Measurements from ENCODE around the gene SHLD1.
"Not testable (repeated sequence)": the region's sequence is repeated elsewhere in the genome, so short reads cannot be mapped to it uniquely, and the experiment has no call there.

The SHLD1 gene

DNA sequence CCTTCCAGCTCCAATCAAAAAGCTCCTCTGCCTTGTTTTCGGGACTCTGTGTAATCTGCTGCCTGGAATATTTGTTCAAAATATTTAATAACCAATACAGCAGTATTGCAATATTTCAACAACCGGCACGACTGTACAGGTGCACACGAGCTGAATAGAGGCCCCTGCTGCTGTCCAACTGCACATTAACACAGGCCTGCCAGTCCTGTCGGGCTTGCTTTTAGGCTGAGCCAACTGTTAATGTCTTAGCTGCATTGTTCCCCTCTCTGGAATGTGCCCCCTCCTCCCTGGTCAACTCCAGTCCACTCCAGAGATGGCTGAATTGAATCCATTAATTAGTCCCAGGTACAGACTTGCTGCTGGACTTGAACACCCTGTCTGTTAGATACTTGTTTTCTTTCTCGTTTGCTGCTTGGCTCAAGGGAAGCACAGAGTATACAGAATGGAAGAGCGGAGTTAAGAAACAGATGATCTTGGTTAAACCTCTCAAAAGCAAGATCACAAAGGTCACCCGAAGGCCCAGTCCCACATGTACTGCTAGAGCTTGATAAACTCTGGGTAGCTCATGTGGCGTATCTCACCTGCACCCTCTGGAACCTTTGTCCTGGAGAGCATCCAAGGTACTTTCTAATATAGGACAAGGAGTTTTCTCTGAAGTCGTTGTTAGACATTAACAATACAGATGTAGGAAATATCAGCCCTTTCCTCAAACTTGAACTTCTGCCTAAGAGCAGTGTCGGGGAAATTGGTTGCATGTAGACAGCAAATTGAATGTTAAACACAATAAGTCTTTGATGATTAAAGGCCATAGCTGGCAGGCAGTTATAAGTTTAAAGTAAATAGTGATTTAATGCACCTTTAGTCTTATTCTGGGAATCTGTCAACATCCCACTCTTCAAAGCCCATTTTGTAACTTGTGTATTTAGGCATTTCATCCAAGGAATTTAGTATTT is 31.9 kb downstream of the SHLD1 start:
- DNase-seq, result no peak

DNA sequence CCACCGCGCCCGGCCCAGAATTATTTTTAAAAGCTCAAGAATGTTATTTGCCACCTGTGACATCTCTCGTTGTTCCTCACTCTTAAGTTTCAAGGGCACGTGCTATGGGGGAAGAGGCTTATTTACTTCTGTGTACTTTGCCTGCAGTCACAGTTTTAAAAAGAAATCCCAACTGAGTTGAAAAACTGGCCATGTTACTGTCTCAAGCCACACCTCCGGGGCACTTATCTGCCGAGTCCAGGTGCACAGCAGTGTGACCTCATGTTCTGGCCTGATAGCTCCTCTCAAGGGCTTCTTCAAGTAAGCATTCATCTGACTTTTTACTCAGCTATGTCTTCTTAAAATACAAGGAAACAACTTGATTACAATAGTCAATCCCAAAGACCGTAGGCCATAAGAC is 34.5 kb downstream of the SHLD1 start:
- no peak for DNase-seq

DNA sequence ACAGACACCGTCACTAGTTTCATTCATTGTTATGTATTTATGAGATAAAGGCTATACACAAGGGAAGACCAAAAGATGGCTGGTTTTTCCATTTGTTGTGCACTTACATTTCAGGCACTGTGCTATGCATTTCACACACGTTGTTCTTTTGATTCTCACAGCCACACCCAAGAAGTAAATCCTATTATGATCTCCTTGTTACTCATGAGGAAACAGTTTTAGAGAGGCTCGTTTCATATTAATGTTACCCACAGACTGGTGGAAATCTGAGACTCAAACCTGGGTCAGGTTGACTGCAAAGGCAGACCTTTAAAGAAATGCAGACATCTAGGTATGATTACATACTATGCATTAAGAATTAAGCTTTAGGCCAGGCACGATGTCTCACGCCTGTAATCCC is 34.9 kb downstream of the SHLD1 start:
- DNase-seq, result no peak

DNA sequence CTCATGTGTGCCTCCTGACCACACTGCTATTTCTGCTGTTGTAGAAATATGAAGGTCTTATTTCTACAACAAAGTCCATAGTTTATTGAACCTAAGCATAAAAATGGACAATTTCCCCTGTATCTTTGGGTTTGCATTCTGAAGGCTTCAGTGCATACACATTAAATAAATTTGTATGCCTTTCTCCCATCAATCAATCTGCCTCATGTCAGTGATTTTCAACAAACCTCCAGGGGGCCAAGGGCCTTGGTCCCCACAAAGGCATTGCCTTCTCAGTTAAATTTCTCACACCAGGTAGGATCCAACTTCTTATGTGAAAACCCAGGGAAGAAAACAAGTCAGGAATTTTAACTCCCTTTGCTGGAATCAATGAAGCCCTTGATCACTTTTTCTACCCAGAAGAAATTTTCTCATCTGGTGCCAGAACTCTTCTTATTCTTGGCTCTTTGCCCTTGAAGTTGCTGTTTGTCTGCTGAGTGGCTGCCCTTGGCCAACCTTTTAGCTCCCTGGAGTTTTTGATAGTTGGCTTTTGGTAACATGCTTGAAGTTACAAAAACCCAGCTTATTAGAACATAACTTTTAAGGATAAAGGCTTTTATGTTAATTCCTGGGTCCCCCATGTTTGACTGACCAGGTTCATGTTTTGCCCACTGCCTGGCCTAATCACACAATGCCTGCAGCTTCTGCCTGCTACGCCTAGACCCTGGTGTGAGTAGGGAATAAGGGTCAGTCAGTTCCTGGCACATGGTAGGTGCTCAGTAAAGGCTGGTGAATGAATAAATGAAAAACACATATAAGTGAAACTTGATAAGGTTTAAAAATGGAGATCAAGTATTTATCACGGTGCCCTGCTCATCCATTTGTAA is 37.0 kb downstream of the SHLD1 start:
- DNase-seq, result no peak

DNA sequence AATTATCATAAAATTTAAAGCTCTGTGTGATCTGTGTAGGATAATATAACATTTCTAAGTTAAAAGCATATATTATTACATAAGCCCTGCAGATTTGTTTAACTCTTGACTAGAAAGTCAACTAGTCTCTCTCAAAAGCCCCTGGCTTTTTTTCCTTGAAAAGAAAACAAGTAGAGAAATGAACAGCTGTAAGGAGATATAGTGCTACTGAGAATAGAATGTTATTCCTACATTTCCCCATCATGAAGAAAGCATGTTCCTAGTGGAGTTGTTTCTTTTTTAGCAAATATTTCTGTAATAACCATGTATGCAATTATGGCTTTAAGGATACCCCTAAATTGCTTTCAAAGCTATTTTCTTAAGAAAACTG is 37.6 kb downstream of the SHLD1 start:
- no peak for DNase-seq

DNA sequence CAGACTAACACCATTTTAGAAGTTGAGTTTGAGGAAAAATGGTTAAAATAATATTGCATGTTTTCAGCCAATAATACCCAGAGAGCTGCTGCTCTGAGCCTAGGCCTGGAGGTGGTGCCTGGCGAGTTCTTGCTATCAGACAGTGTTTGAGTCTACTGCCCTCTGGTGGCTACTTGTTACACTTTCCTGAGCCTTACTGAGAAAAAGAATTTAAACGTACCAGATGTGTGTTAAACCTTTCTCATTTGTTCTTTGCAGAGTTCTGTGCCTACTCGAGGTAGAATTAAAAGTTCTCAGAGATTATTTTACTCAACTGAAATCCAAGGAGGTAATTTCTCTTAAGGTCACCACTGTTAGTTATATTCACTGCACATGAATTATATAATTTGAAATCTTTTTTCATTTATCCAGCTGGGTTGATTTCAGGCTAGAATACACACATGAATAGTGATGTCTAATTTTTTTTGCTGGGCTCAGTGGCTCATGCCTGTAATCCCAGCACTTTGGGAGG is 38.2 kb downstream of the SHLD1 start:
- DNase-seq, result peak; percentile 84

DNA sequence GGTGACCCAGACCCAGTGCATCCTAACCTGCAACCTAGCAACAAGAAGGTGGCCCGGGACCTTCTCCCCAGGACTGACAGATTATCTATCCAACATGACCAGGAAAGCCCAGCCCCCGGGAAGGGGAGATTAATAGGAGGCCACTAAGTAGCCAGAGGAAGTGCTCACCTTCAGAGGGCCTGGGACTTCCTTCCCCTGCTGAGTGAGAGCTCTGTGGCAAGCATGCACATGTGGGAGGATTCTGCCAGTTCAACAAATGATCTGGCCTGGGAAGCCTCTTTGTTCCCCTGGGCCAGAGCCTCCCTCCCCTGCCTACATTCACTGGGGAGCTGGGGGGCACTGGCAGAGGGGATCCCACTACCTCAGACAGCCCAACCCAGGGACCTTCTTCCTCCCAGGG is 39.6 kb downstream of the SHLD1 start:
- no peak for DNase-seq

DNA sequence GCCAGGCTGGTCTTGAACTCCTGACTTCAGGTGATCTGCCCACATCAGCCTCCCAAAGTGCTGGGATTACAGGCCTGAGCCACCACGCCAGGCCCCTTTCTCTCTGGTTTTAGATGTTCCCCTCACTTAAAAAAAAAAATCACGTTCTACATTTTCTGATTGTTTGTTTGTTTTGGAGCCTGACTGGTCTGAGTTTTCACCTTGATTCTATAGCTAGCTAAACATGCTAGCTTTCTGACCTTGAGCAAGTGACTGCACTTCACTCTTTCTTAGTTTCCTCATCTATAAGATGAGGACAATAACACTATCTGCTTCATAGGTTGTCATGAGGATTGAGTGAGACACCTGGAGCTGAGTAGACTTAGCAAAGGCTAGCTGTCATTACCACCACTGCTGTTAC is 43.7 kb downstream of the SHLD1 start:
- DNase-seq, result no peak

DNA sequence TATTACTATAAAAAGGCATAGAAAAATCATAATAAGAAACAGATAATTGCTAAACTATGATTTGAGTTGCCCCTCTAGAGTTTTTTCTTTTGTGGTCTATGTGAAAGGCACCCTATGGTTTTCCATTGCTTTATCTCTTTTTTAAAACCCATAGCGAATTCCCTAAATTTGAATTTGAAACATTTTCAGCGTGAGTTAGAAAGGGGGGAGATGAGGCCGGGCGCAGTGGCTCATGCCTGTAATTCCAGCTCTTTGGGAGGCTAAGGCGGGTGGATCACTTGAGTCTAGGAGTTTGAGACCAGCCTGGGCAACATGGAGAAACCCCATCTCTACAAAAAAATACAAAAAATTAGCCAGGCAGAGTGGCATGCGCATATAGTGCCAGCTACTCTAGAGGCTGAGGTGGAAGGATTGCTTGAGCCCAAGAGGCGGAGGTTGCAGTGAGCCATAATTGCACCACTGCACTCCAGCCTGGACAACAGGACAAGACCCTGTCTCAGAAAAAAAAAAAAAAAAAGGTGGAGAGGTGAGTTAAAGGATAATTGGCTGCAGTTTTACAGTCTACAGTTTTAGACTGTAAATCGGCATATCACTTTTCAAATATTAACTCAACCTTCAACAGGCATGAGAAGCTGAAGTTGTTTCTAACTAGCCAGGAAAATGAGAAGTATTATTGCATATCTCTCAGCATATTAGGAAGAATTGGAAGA is 46.3 kb downstream of the SHLD1 start:
- no peak for DNase-seq

DNA sequence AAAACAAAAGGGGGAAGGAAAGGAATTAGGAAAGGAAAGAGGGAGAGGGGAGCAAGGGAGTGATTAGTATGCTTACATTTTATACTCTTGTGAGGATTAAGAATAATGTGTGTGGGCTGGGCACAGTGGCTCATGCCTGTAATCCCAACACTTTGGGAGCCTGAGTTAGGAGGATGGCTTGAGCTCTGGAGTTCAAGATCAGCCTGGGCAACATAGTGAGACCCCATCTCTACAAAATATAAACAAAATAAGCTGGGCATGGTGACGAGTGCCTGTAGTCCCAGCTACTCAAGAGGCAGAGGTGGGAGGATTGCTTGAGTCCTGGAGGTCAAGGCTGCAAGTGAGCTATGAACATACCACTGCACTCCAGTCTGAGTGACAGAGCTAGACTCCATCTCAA is 47.0 kb downstream of the SHLD1 start:
- no peak for DNase-seq

DNA sequence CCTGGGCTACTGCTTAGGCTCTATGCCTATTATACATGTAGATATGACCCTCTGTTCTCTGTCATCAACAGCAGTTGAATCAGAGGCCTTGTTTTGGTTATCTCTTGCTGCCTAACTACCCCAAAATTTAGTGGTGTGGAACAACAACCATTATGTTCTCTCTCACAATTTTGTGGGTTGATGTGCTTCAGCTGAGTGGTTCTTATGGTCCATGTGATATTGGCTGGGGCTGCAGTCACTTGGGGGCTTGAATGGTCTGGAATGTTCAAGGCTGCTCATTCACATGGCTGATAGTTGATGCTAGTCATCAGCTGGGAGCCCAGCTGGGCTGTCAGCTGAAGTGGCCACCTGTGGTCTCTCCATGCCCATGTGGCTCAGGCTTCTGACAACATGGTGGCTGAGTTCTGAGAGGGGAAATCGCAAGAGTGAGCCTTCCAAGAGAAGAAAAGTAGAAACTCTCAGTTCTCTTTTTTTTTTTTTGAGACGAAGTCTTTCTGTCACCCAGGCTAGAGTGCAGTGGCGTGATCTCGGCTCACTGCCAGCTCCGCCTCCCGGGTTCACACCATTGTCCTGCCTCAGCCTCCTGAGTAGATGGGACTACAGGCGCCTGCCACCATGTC is 47.8 kb downstream of the SHLD1 start:
- no peak for DNase-seq

DNA sequence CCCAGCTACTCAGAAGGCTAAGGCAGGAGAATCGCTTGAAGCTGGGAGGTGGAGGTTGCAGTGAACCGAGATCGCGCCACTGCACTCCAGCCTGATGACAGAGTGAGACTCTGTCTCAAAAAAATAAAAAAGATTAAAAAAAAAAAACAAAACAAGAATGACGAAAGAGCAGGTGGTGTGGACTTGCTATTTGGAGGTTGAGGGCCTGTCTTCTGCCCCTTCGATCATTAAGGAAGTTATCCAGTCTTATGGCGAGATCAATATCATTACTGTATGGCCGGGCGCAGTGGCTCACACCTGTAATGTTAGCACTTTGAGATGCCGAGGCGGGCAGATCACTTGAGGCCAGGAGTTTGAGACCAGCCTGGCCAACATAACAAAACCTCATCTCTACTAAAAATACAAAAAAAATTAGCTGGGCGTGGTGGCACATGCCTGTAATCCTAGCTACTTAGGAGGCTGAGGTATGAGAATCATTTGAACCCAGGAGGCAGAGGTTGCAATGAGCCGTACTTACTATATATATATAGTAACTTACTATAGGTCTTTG is 53.6 kb downstream of the SHLD1 start:
- DNase-seq, result not testable (repeated sequence)

DNA sequence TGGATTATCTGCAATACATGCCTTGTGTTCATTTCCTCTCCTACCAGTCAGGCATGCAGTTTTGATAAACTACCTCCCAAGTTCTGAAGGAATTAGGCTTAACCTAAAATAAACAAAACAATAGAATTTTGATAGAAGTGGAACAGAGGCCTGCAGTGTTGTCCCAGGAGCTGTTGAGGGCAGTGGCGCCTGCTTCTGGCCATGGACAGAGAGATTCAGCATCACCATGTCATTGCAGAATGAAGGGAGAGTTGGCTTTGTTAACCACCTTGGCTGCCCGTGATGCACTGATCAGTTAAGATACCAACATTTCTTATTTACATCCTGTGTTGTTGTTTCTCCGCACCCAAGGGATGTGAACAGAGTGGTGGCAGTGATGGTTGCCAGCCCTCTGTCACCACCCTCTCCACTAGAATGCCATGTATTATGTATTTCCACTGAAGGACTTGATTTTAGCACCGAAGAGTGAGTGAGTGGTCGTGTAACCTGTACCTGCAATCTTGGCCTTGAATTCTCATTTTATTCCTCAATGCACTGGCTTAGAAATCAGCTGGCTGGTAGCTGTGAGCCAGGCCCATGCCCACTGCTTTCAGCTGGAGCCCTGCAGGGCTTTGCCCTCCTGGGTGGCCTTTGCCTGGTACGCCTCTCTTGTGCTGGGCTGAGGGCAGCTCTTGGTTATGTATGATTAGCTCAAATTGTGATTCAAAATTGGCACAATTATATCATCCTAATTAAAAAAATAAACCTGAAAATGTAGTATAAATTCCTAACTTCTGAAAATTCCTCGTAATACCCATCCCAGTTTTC is 56.5 kb downstream of the SHLD1 start:
- no peak for DNase-seq

DNA sequence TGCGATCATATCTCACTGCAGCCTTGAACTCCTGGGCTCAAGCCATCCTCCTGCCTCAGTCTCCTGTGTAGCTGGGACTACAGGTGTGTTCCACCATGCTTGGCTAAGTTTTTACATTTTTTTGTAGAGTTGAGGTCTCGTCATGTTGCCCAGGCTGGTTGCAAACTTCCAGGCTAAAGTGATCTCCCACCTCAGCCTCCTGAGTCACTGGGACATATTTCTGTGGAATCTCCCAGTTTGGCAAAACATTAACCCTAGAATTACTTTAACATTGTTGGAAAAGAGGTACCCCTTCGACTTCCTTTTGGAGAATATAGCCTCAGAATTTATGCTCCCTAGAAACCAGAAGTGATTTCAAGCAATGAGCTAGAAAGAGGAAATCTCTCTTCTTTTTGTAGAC is 57.2 kb downstream of the SHLD1 start:
- DNase-seq, result no peak

DNA sequence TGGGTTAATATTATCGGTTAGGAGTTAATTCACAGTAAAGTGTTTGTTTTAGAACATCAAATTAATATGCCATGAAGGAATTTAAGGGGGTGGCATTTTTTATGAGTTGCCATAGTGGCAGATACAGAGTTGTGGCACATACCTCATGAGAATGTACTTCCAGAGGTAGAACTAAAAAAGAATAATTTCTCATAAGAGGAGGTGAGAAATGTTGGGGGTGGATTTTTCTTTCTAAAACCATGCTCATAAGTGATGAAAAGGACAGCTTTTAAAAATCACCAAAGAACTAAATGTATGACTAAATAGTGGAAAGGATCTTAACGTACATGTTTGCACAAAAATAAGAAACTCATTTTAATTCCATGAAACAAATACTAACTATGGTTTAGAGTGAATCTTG is 58.7 kb downstream of the SHLD1 start:
- DNase-seq, result no peak

DNA sequence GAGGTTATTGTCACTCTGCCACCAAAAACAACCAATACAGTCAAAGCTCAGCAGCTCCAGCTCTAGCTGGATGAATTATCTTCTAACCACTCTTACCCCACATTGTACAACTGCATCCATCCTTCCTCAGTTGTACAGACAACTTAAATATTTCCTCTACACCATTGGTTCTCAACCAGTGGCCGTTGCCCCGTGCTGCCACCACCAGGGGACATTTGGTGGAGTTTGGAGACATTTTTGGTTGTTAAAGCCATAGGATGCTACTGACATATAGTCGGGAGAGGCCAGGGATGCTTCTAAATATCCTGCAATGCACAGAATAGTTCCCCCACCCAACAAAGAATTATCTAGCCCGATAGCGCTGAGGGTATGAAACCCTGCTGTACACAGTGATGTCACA is 59.3 kb downstream of the SHLD1 start:
- DNase-seq, result no peak

DNA sequence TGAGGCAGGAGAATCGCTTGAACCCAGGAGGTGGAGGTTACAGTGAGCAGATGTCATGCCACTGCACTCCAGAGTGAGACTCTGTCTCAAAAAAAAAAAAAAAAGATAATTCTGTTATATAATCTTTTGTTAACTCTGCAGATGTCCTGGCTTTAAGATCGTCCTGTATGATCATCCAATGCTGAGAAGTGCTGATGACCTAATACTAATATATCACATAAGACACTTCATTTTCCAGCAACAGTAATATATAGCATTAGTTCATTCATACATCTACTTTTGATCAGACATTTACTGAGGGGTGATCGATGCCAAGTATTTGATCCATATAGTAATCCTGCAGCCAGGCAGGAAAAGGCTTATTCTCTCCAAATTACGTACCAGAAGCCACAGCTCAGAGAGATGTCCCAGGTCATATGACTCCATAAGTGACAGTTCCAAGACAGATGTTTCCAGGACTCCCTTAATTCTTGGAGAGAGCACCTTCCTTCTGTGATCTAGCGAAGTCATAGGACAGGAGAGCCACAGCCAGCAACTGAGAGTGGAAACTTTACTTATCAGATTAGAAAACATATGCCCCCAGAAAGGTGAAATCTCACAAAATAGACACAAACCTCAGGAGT is 60.7 kb downstream of the SHLD1 start:
- DNase-seq, result no peak

DNA sequence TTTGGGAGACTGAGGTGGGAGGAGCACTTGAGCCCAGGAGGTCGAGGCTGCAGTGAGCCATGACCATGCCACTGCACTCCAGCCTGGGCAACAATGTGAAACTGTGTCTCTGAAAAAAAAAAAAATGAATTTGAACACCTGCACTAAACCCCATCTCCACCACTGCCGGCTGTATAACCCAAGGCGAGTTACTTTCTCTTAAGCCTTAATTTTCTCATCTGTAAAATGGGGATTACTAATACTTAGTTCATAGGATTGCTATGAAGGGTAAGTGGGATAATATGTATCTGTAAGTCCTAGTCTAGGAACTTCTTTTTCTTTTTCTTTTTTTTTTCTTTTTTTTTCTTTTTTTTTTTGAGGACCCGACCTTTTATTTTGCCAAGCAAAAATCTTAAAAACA is 61.5 kb downstream of the SHLD1 start:
- DNase-seq, result no peak

DNA sequence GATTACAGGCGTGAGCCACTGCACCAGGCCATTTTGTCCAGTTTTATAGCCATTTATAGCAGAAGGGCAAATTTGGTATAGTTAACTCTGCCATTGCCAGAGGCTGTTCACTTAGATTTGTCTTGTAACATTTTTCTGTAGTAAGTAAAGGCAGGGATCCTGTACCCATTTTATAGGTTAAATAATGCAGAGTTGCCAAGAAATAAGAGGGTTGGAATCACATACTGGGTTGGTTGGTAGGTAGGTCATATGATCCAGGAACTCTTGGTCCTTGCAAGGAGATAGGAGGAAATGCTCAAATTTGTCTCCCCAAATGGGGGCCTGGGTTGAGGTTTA is 68.1 kb downstream of the SHLD1 start:
- no peak for DNase-seq

DNA sequence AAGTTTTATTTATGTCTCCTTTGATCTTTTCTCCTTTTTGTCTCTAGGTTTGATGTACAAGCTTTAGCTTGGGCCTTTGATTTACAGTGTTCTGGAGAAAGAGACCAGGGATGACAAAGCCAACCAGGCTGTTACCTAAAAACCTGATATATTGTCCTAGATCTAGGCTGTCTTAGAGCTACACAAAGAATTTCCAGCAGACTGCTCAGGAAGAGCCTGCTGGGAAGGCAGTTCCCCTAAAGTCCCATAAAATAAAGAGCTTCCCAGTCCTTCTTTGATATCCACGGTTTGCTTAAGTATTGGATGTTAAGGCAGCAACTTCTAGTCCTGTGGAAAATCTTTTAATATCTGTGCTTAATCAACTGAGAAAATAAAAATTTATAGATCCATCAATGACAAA is 70.5 kb downstream of the SHLD1 start:
- DNase-seq, result no peak

DNA sequence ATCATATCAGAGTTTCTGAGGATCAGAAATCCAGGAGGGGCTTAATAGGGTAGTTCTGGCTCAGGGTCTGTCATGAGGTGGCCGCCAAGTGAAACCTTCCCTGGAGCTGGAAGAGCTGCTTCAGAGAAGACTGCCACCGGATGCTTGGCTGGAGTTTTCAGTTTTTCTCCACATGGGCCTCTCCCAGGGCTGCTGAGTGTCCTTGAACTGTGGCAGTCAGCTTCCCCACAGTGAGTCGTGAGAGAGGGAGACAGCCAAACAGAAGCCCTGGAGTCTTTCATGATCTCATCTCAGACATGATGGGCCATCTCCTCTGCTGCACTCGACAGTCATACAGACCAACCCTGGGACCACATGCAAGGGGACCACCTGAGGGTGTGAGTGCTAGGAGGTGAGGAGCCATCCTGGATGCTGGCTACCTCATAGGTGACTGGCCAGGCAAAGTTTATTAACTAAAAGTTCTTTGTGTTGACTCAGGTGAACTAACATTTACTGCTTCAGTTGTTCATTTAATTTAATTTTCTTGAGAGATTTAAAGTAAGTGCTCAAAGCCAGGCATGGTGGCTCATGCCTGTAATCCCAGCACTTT is 71.5 kb downstream of the SHLD1 start:
- no peak for DNase-seq

Measured in NCI-H1092 (cell line).